HUDEP-2 (cell line): ENCODE data around the gene MTA3.

ENCODE experiments used
- DNase-seq, 76 experiments: peaks; one replicate each; lab custom pipeline; 2025; ENCODE audit not compliant: unreplicated experiment in 76 of 76; lab: John Stamatoyannopoulos, UW

The MTA3 gene

DNA sequence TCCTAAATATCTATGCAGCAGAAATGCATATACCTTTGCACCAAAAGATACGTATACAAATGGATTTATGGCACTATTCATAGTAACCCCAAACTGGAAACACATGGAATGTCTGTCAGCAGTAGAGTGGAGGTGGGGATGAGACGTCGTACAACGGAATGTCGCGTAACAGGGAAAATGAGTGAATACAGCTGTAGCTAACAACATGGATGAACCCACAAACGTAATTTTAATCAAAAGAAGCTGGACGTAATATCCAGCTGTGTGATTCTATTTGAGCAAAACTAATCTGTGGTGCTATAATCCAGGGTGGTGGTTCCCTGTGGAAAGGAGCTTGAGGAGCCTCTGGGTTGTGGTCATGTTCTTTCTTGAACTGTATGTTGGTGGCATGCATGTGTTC lies 89.9 kb downstream of the MTA3 start:
- no peak for DNase-seq

DNA sequence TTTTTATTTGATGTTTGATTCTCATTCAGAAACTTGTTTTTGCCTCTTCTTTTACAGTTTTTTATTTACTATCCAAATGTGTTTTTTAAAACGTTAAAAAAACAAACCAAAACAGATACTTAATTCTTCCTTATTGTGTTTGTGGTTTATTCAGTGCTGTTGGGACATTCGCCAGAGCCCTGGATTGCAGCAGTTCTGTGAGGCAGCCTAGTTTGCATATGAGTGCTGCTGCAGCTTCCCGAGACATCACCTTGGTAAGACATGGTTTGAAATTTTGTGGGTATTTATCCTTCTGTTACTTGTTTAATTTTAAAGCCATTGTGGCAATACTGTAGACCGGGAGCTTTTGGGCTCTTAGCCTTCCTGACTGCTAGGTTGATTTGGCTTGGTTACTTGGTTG lies 91.2 kb downstream of the MTA3 start:
- no peak for DNase-seq

DNA sequence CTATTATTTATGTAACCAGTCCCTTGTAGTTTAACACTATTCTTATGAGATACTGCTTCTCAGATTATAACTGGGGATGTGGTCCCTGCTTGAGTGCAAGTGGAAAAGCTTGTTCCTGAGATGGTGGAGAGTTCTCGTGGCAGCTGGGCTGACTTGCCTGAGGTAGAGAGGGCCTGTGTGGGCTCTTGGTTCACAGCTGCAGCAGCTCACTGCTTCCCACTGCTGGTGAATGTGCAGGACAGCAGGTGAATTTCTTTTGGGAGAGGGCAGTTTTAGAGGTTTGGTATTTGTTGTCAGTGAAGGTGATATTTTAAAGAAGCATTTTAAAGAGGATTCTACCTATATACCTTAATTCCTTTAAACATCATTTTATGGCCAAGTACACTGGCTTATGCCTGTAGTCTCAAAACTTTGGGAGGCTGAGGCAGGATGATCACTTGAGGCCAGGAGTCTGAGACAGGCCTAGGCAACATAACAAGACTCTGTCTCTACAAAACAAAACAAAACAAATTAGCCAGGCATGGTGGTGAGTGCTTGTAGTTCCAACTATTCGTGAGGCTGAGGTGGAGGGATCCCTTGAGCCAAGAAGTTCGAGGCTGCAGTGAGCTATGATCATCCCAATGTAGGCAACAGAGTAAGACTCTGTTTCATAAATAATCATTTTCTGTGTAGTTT lies 94.8 kb downstream of the MTA3 start:
- DNase-seq, result peak in 64 of 76 experiments; percentile 1 to 72 (median 26)

DNA sequence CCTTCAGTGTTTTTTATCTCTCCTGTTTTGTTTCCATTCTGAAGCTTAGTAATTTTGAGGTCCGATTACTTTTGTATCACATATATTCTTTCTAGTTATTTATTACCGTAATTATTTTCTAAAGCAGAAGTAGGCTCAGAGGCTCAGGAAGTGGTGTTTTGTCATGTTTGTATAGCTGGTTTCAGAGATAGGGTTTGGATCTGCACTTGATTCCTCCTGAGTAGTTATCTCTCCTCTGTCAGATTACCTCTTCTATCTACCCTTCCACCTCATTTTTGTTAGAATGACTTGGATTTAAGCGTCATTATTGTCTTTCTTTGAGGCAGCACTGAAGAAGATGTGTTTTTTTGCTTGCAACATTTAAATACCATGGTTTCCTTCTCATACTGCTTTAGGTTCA lies 95.4 kb downstream of the MTA3 start:
- peak in 5 of 76 experiments; percentile 3 to 17 (median 8) for DNase-seq

DNA sequence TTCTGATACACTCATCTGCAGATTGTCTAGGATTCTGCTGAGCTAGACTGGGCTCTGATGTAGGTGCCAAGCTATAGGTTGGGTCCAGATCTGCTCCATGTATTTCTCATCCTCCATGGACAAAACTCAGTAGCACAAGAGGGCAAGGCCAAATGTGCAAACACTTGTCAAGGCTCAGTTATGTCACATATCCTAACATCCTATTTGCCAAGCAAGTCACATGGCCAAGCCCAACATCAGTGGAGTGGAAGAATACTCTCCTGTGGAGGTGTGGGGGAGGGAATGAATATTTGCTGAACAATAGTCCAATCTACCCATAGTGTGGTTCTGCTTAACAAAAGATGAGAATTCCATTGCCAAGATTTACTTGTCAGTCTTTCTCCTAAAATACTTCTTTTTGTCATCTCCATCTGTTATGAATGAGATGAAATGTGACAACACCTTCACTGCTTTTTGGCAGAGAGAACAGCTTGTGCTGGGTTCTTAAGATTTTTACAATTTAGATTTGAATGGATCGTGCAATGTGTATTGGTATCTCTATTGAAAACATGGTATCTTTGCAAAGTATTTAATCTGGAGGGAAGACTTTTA lies 105.7 kb downstream of the MTA3 start:
- DNase-seq, result no peak

DNA sequence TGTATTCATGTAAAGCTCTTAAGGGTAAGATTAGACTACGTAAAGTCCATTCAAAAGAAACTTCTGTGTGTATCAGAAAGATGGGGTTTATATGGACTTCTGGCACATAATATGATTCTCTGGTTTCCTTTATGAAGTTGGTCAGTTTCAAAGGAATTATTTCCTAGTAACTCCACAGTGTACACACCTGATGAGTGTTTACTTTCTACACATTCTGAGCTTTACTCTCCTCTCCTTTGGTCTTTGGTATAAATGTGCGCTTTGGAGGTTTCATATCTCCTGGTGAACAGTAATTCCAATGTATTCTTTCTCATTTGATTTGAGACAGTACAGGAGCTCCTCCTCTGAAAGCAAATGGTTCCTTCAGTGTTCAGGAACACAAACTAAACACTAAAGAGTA lies 107.4 kb downstream of the MTA3 start:
- no peak for DNase-seq

DNA sequence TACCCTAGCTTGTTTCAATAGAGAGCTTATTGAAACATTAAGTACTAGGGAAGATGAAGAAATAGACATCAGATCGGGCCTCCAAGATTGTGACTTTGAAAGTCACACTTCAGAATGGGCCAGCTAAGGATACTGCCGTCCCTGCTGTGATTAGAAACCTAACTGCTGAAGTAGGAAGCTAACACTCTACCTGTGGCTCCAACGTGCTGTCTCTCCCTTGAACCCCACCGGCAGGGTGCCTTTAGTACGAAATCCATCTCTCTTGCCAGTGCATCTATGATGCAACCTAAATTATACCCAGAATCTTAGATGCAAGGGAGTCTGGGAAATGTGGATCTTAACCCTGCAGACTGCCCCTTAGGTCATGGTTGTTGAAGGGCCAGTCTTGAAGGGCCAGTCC lies 116.9 kb downstream of the MTA3 start:
- no peak for DNase-seq

DNA sequence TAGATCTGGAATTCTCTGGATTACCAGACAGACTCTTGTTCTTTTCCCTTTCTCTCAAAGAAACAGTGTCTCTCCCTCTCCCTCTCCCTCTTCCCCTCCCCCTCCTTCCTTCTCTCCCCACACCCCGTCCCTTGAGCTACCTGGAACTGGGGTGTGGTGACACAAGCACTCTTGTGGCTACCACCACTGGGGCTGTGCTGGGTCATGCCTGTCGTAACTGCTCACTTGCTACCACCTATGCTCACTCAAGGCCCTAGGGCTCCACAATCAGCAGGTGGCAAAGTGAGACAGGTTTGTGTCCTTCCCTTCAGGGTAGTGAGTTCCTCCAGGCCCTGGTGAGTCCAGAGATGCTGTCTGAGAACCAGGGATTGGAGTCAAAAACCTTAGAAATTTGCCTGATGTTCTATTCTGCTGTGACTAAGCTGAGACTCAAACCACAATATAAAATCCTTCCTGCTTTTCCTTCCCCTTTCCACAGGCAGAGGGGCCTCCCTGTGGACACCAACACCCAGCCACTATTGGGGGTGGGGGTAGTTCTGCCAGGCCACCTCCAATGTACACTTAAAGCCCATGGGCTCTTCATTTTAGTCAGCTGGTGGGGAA lies 124.7 kb downstream of the MTA3 start:
- no peak for DNase-seq

DNA sequence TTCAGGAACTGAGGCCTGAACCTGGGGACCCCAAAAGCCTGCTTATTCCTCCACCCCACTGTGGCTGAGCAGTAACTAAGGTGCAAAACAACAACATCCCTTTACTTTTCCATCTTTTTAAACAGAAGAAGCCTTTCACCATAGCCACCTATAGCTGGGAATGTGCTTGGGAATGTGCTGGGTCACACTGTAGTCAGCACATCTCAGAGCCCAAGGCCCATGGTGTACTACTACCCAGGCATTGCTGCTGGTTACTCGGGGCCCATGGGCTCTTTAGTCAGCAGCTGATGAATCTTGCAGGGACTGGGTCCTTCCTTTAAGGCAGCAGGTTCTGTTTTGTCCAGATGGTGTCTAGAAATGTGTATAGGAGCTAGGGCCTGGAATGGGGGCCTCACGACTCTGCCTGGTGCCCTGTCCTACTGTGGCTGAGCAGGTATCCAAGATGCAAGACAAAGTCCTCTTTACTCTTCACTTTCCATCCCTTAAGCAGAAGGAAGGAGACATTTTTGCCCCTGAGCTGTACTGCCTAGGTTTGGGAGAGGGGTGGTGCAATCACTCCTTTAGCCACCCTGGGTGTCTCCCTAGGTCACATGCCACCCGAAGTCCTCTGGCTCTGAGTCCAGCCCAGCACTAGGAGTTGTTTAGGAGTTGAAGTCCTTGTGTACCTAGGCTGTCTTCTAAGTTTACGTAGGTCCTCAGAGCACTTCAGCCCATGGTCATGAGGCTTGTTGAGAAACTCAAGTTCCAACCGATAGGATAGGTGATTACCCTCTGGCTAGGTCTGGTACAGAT lies 125.5 kb downstream of the MTA3 start:
- DNase-seq, result no peak

DNA sequence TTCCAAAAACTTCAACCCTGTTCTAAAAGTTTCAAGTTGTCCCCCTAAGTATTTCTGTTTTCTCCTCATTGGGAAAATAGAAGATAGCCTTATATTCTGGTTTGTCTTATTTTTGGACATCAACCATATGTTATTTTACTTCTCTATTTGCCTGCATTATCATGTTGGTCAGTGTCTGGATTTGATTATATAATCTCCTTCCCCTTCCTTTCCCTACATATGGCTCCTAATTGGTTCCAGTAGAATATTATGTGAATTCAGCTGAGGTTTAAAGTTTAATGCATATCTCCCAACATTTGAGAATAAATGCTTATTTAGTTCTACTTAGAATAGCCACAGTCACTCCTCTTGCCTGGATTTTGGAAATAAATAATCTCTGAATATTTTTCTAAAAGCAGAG lies 128.6 kb downstream of the MTA3 start:
- no peak for DNase-seq

DNA sequence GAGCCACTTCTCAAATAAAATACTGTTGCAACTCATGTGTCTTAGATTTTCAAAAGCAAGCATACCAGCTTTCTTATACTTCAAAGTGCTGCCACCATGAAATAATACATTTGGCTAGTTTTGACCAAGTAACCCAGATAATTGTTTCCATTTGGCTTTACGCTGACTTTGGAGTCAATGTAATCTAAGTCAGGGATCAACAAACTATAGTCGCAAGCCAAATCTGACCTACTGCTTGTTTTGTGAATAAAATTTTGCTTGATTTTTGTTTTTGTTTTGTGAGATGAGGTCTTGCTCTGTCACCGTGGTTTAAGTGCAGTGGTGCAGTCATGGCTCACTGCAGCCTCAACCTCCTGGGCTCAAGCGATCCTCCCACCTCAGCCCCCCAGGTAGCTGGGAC lies 130.5 kb downstream of the MTA3 start:
- no peak for DNase-seq

DNA sequence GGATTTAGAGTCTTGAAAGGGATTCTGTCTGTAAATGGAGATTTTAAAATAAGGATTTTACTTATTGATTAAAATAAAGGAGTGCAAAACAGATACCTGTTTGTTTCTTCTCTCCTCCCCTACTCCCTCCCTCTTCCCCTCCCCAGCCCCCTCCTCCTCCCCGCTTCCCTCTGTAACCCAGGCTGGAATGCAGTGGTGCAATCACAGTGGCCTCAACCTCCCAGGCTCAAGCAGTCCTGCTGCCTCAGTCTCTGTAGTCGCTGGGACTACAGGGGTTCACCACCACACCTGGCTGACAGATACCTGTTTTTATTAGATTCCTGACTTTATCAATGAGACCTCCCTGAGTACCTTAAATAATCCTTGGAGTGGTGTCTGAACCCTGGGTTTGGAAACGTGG lies 138.4 kb downstream of the MTA3 start:
- DNase-seq, result no peak

DNA sequence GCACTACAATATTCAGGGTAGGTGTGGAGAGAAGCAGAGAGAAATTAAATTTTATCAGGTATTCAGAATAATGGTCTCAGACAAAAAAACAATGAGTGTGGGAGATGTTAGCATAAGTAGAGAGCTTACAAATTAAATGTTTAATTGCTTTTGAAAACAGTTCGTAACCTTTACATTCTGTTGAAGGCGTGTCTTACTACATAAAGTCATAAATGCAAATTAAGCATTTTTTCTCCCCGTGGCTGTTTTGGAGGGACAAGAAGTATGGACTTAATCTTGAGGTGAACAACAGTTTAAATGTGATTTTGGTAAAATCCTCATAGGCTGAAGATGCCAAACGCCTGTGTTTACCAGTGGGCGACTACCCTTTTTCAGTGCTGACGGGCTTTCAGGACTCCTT lies 139.7 kb downstream of the MTA3 start:
- DNase-seq, result no peak

DNA sequence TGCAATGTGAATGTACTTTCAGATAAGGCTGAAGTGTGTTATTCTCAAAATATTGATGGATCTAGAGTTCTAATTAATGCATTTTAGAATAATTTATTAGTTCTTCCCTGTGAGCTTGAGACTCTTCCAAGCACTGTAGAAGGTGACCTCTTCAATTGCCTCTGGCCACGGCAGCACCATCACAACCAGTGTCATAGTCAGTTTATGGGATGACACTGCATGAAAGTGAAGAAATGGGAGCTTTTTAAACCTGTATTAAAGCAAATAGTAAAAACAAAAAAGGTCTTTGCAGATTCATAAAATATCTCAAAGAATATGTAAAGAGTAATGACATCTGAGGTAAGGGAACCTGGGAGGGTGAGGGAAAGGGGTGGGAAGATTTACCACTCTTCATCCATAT lies 143.5 kb downstream of the MTA3 start:
- no peak for DNase-seq

DNA sequence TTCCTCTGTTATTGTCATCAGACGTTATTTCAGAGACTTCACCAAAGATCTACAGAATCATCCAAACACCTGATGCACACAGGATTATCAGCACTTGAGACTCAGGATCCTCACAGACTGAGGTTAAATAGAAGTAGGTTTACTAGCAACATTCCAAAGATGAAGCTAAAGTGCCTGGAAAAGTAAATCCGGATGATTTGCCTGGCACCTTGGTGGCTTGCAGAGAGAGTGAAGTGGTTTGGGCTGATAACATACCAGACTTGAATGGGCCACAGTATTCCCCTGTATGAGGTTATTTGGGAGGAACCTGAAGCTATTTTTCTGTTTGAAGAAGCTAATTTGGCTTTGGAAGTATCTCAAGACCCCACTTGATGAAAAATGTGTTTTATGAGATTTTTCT lies 144.5 kb downstream of the MTA3 start:
- no peak for DNase-seq

DNA sequence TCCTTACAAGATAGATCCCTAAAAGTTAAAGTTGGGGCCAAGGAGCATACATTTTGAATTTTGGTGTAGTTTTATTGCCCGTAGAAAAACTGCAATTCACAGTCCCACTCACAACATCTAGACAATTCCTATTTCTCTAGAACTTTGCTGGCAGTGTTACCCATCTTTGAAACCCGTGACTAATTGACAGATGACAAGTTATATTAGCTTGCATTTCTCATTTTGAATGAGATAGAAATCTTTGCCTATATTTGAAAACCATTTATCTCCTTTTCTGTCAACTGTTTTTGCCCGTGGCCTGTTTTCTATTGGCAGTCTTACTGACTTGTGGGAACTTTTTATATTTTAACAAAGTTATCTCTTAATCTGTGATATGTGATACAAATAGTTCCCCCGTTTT lies 145.5 kb downstream of the MTA3 start:
- no peak for DNase-seq

DNA sequence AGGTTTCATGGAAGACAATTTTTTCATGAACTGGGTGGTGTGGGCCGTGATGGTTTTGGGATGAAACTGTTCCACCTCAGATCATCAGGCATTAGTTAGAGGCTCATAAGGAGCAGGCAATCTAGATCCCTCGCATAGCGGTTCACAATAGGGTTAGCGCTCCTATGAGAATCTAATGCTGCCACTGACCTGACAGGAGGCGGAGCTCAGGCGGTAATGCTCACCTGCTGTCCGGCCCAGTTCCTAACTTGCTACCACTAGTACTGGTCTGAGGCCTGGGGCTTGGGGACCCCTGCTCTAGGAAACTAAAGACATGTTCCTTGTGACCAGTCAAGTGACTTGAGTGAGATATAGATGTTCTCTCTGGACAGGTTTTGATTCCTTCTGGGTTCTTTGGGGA lies 146.3 kb downstream of the MTA3 start:
- no peak for DNase-seq

DNA sequence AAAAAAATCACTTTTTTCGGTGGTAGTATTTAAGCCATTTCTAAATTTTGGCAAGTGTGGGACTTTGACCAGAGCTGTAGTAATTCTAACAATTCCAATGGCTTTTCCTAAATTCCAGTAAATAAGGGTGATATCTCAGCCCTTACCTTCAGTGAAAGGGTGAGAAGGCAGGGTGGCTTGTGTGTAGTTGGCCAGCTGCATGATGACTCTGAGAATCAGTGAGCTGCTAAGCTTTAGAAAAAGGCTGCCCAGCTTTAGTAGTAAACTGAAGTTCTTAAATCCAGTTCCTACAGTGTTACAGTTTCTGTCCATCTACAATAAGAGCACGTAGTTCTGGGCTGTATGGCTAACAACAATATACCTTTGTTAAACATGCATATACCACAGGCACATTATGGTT lies 153.5 kb downstream of the MTA3 start:
- DNase-seq, result no peak

DNA sequence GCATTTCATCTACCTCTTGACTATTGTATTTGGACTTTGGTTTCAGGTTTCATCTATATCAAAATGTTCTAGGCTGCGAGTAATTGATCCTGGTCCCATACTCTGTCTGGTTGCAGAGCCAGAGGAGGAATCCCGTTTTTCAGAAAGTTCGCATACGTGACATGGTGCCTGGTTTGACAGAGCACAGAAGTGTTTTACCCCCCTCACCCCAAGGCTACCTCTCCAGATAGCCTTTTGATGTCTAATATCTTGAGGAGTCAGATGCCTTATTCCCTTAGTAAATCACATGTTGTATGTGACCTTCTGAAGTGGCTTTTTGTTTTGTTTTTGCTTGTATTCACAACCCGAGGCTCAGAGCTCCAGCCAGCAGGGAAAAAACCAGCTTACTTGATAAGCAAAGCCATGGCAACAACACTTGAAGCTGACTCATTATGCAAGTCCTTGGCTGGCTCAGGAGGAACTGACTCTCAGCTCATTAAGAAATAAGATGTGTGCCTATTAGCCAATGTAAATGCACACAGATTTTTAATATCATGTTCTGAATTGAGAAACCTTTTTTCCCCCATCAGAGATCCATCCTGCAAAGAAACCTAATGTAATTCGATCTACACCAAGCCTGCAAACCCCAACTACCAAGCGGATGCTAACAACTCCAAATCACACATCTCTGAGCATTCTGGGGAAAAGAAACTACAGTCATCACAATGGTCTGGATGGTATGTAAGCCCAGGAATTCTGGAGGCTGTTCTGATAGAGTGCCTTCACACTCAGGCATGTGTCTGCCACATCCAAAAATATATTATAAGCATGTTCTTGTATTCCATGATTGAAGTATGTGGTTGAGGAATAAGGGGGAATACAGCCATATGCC lies 154.1 kb downstream of the MTA3 start:
- peak in 12 of 76 experiments; percentile 1 to 28 (median 6) for DNase-seq

DNA sequence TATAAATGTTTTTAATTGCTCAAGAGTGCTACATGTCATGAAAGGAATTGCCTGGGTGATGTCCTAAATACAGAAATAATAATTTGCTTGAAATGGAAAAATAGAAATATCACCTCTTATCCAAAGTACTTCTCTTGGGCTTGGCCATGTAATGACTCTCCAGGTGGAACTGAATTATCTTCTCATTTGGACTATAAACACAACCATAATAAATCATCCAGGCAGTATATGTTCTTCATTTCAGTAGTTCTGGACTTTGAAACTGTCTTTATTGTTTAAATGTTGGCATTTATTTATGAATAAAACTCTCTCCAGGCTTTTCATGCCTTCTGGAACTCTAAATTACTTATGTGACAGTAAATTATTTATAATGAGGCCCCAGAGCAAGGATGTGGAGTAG lies 155.0 kb downstream of the MTA3 start:
- no peak for DNase-seq

DNA sequence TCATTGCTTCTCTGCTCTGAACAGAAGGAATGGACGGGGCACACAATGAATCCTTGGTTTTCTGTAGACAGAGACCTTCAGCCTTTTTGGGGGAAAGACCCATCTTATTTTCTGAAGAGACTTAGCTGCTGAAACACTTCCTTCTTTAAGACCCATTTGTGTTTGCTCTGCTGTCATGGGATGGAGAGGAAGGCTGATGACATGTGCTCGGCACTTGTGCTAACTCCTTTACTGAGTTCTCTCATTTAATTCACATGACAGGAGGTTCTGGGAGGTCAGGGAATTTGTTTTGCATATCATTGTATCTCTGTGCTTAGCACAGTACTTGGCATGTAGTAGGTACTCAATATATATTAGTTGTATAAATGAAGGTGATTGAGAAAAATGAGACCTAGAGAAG lies 156.5 kb downstream of the MTA3 start:
- DNase-seq, result no peak
